Esophagus muscularis mucosa (tissue), 3 donors: ENCODE results near the gene NAGK.

Experiments
- CTCF ChIP-seq, 3 experiments: fragments of 200-600 bp in 2 of 3; fragments of 450-650 bp in 1 of 3; sonication (generic) in 2 of 3; IDR thresholded peaks; one replicate each; pipeline ENCODE4 v1.5.1; 2017 to 2019; ENCODE audit warnings: antibody characterized with exemption in 3 of 3, mild to moderate bottlenecking in 2 of 3, moderate library complexity in 1 of 3
- POLR2A ChIP-seq: fragments of 450-650 bp; IDR thresholded peaks from one replicate; pipeline ENCODE4 v1.6.1; 2017; ENCODE audit warnings: antibody characterized with exemption, moderate library complexity, mild to moderate bottlenecking, low read depth

- TF ChIP-seq POLR2A: no peak
- no peak for TF ChIP-seq CTCF (IDR thresholded peaks at IDR 0.05)
Observed at GRCh38 chr2:71043531-71044407, 24.7 kb upstream of the NAGK start.
